Activated CD4-positive, CD25-positive, alpha-beta regulatory T cell treated with anti-CD3 and anti-CD28 coated beads, Interleukin-2, amount 50 U/mL, for 24 hours (primary cell): ENCODE results near the gene HBG2.
"Not testable (repeated sequence)": the region's sequence is repeated elsewhere in the genome, so short reads cannot be mapped to it uniquely, and the experiment has no call there.

Experiments used
- ATAC-seq, 2 donors: fragments of 150-1000 bp; cut with Tn5 transposase; one replicate each; pipeline ENCODE4 v1.10.0; 2021; ENCODE audit warnings: mild to moderate bottlenecking in 1 of 2, moderate library complexity in 1 of 2

Gene HBG2

DNA sequence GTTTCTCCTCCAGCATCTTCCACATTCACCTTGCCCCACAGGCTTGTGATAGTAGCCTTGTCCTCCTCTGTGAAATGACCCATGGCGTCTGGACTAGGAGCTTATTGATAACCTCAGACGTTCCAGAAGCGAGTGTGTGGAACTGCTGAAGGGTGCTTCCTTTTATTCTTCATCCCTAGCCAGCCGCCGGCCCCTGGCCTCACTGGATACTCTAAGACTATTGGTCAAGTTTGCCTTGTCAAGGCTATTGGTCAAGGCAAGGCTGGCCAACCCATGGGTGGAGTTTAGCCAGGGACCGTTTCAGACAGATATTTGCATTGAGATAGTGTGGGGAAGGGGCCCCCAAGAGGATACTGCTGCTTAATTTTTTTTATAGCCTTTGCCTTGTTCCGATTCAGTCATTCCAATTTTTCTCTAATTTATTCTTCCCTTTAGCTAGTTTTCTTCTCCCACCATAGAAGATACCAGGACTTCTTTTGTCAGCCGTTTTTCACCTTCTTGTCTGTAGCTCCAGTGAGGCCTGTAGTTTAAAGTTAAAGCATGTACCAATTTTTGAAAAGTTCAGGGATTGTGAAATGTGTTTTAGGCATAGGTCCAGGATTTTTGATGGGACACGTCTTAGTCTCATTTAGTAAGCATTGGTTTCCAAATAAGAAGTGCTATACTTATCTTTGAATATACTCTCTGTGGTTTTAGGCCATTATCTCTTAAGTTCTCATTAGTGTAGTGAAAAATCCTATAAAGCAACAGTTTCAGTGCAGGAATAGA is at the start of gene HBG2:
Gene HBG2, minus strand, starts transcription at position 136 of the 768 bp plus-strand sequence. Its CDS starts 53 bp downstream, at position 83.
- ATAC-seq: not testable (repeated sequence)

DNA sequence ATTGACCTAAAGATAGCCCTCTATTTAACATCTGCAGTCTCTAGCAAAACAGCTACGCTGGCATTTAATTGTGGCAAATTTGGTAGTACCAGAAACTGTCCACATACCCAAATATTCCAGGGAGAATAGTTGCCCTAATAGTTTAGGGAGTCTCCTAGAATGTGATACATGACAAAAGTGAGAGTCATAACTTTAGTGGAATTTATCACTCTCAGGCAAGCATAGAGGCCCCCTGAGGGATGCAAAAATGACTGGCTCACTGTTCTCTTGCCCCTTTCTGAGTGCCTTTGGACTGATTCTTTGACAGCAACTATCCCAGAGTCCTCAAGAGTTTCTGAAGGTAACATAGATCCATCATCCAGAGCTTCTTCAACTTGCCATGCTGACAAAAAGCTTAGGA is 49.5 kb upstream of the HBG2 start:
- ATAC-seq: no peak

DNA sequence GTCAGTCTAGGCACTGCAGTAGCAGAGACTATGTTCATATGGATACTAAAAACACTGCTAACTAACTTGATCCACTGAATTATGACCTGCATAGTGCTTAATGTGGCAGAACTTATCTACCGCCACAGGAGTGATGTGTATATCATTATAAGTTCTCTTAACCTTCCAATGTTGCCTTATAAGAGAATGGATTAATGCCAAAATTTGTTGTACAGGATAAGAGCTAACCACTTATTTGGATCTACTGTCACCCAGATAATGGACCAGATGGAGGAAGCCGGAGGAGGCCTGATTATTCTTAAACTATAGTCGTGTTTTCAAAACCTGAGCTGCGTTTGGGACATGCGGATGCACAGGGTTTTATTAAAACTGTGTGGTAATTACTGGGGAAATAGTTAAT is 49.0 kb upstream of the HBG2 start:
- no peak for ATAC-seq

DNA sequence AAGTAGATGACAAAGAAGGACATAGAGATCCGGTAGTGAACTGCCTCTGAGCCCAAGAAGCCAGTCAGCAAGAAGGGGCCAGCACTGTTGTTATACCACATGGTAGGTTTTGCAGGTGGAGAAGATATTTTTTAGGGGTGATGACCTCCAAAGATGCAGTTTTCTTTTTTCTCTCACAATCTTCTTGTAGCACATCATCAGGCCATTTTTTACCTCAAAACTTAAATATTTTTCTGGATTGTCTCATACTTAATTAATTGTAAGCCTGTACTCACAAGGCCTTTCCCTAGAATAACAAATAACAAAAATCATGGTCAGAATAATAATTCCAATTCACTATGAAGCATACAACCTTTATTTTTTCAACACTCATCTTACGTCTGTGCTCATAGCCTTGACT is 47.3 kb upstream of the HBG2 start, which contains the start of gene OR51B4:
Gene OR51B4, minus strand, starts transcription at position 101 of the 400 bp plus-strand sequence. Its CDS starts 0 bp downstream, at position 101.
- ATAC-seq: no peak

DNA sequence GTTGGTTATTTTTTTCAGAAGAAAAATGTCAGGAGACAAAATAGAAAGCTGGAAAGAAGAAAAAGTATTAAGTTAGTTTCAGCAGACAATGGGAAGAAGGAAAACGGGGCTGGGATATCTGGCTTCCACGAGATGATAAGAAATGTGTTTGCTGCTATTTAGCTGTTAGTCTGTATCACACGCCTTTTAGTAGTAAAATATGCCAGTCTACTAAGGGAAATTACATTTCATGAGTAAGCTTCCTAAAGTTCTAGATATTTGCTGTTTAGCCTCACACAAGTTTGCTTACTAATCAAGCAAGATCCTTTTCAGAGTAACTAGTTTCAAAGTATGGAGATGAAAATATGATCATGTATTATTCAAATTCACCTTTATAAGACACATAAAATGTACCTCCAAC is 45.7 kb upstream of the HBG2 start:
- ATAC-seq: no peak

DNA sequence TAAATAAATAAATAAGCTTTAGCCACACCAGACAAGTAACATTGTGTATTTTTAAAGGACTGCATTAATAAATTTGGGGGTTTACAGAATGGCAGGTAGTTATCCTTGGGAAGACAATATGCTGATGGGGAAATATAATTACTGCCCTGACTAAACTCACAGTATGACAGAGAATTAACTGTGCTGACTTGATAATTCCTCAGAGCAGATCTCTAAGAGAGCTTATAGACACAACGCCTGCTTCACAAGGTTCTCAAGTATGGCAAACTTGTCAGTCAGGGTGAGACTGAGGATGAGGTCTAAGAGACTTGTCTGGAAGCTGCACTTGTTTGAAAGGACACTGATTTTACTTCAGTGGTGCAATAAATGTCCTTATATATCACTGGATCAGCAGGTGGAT is 43.9 kb upstream of the HBG2 start:
- no peak for ATAC-seq

DNA sequence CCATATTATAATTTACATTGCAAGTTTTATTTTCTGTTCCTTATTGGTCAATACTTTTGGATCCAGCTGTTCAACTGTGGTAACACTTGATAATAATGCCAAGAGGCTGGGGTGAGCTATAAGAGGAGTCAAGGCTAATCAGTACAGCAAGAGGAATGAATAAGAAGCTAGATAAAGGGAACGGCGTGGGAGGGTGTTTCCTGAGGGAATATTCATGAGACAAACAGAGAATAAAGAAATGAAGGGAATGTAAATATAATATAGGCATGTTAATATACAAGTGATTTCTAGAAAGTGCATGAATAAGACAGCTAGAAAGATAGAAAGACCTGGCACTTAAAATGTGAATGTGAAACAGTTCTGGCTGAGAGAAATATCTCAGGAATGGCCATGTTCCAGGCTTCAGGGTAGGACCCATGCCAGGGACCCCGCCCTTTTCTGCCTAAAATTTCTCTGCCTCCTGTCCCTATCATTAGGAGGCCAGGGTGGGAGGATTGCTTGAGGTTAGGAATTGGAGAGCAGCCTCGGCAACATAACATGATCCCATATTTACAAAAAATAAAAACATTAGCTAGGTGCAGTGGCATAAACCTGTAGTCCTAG is 43.2 kb upstream of the HBG2 start:
- no peak for ATAC-seq

DNA sequence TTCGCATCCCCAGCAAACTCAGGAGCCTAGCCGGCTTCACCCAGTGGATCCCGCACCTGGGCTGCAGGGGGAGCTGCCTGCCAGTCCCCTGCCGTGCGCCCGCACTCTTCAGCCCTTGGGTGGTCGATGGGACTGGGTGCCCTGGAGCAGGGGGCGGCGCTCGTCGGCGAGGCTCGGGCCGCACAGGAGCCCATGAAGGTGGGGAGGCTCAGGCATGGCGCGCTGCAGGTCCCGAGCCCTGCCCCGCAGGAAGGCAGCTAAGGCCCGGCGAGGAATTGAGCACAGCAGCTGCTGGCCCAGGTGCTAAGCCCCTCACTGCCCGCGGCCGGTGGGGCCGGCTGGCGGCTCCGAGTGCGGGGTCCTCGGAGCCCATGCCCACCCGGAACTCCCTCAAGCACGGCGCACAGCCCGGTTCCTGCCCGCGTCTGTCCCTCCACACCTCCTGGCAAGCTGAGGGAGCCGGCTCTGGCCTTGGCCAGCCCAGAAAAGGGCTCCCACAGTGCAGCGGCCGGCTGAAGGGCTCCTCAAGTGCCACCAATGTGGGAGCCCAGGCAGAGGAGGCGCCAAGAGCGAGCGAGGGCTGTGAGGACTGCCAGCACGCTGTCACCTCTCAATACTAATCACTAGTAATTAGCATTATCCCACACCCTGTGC is 39.9 kb upstream of the HBG2 start:
- ATAC-seq: not testable (repeated sequence)

DNA sequence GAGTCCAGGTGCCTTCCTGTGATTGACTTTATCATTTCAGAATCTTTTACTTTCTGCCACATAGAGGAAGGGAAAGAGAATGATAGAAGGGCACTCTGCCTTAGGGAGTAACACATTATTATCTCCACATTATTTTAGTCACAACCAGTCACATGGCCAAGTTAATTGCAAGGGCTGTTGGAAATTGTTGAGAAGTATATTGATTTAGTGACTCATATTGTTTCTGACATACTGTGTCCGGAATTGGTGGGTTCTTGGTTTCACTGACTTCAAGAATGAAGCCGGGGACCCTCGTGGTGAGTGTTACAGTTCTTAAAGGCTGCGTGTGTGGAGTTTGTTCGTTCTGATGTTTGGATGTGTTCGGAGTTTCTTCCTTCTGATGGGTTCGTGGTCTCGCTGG is 38.4 kb upstream of the HBG2 start:
- ATAC-seq: no peak

DNA sequence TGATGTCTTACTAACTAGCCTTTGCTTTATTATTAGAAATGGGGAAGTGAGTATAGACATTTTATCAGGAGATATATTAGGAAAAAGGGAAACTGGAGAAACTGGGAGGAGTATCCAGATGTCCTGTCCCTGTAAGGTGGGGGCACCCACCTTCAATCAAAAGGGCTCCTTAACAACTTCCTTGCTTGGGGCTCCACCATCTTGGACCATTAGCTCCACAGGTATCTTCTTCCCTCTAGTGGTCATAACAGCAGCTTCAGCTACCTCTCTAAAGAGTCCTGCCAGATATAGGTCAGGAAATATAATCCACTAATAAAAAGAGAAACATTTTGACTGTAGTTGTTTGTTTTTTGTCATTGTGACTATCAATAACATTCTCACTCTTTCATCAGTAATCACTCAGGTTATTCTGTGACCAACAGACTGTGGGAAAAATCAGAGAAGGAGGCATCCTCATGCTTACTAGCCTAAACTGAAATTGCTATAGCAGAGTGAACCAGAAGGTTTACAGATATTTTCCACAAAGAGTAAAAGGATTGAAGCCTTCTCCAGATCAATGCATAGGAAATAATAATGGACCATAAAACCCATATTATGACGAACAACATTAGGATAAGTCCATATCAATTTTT is 36.7 kb upstream of the HBG2 start:
- no peak for ATAC-seq

DNA sequence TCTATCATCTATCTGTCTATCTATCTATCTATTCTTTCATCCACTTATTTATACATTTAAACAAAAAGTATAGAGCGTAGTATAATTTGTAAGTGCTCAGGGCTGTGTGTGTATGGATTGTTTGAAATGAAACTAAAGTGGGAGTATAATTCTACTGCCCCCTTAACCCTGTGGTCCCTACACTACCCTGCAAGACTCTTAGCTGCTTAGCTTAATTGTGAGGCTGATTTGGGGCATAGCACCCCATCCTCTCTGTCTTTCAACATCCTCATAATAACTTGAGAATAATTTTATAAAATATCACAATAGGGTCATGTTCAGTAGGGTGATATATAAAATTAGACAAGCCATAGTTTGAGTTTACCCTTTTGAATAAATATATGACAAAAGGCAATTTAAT is 35.5 kb upstream of the HBG2 start:
- no peak for ATAC-seq

DNA sequence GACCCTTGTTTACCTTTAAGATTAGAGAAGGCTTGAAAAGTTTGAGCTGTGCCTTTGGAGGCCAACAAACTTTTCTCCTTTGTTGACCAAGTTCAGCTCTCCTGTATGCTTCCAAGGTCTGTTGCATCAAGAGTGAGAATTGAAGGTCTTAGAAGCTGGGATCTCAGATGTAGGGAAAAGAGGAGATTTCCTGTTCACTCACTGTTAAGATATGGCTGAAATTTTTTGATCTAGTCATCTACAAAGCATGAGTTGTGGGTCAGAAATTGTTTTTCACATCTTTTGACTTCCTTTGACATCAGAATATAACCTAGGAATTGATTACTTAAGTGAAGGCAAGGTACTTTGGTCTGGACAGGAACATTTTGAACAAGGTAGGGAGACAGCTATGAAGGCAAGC is 35.1 kb upstream of the HBG2 start:
- ATAC-seq: no peak

DNA sequence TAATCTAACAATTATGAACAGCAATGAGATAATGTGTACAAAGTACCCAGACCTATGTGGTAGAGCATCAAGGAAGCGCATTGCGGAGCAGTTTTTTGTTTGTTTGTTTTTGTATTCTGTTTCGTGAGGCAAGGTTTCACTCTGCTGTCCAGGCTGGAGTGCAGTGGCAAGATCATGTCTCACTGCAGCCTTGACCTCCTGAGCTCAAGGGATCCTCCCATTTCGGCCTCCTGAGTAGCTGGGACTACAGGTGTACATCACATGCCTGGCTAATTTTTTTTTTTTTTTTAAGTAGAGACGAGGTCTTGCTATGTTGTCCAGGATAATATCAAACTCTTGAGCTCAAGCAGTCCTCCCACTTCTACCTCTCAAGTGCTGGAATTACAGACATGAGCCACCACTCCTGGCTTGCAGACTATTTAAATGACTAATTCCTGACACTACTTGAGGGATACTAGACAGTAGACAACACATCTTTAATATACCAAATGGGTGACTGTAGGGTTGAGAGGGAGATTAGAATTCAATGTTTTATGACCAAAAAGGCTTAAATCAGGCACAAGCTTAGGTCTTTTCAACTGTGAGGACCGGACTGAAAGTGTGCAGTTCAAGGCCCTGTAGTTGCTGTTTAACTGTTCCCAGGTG is 34.4 kb upstream of the HBG2 start:
- ATAC-seq: no peak

DNA sequence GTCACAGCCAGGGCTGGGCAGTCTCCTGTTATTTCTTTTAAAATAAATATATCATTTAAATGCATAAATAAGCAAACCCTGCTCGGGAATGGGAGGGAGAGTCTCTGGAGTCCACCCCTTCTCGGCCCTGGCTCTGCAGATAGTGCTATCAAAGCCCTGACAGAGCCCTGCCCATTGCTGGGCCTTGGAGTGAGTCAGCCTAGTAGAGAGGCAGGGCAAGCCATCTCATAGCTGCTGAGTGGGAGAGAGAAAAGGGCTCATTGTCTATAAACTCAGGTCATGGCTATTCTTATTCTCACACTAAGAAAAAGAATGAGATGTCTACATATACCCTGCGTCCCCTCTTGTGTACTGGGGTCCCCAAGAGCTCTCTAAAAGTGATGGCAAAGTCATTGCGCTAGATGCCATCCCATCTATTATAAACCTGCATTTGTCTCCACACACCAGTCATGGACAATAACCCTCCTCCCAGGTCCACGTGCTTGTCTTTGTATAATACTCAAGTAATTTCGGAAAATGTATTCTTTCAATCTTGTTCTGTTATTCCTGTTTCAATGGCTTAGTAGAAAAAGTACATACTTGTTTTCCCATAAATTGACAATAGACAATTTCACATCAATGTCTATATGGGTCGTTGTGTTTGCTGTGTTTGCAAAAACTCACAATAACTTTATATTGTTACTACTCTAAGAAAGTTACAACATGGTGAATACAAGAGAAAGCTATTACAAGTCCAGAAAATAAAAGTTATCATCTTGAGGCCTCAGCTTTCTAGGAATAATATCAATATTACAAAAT is 33.7 kb upstream of the HBG2 start:
- no peak for ATAC-seq

DNA sequence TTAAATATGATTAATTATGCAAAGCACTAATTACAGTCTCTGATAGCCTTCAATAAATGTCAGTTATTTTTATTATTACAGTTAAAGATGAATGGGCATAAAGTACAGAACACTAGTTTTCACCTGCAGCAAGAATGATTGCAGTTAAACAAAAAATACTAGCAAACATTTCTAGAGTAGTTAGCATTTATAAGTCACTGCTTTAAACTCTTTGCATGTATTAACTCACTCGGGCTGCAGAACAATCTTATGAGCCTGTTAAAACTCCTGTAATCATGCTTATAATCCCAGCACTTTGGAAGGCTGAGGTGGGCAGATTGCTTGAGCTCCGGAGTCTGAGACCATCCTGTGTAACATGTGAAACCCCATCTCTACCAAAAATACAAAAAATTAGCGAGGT is 32.3 kb upstream of the HBG2 start:
- ATAC-seq: no peak

DNA sequence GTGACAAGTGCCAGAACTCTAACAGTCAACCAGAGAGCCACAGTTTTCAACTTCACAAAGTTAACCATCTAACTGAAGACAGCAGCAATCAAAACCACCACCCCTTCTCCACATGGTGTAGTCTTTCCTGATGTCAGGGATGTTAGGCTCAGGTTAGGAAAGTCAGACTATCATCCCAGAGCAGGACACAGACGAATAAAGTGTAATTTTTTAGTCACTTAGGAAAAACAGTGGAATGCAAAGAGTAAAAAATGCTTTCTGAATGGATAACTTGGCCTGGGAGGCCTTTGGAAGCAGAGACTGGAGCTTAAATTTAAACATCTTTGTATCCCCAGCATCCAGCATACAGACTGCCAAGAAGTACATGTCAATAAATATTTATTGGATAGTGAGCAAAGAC is 31.8 kb upstream of the HBG2 start:
- ATAC-seq: no peak

DNA sequence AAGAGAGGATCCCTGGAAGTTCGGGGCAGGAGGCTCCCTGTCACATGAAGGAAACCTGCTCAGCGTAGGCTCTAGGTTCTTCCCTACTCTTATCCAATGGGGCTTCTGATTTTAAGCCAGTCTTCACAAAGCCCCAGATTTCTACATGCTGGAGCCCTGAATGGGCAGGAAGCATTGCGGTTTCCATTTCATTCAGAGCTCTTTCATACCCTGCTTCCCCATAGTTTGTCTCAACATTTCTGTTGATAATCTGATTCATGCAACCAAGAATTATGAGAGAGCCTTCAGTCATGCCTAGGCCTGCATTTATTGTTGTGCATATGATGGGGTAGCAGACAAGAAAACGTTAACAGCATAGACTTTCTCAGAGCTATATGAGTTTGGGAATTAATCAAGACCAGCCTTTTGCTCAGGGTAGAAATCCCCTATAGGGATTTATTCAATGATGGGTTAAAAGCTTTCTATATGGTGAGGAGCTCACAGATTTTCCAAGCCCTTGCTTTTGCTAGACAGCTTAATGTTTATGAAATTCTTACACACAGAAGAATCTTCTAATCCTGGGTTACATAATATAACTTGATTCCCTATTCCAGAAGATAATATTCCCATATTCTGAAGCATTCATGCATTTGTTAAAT is 31.2 kb upstream of the HBG2 start:
- ATAC-seq: no peak

DNA sequence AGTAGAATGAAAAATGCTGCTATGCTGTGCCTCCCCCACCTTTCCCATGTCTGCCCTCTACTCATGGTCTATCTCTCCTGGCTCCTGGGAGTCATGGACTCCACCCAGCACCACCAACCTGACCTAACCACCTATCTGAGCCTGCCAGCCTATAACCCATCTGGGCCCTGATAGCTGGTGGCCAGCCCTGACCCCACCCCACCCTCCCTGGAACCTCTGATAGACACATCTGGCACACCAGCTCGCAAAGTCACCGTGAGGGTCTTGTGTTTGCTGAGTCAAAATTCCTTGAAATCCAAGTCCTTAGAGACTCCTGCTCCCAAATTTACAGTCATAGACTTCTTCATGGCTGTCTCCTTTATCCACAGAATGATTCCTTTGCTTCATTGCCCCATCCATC is 30.1 kb upstream of the HBG2 start:
- ATAC-seq: no peak

DNA sequence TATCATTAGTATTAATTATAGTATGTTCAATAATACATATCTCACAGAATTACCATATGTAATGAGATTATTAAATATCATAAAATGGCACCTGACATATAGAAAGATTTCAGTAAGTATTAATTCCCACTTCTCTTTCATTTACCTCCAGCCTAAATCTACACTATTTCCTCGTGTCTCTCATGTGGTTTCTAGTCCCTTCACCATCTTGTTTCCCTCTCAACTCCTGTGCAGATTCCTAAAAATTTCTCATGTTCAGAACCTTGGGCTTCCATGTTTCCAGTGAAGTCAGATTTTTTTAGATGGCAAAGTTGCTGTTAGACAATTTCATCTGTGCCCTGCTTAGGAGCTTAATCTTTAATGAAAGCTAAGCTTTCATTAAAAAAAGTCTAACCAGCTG is 29.3 kb upstream of the HBG2 start:
- ATAC-seq: no peak

DNA sequence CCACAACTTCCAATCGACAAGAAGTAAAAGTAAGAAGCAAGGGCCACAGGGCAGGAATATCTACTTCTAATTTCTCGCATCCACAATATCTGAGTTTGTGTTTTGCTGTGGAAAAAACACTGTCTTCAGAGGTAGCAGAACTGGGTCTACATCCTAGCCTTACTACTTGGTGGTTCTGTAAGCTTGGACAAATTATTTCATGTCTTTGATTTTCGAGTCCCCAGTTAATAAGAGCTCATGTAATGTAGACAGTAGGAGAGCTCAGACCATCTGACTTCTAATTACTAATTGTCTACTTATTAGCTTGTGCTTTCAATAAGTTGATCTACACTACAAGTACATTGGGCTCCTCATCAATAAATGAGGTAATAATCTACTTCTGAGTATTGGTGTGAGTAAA is 28.5 kb upstream of the HBG2 start:
- ATAC-seq: no peak

DNA sequence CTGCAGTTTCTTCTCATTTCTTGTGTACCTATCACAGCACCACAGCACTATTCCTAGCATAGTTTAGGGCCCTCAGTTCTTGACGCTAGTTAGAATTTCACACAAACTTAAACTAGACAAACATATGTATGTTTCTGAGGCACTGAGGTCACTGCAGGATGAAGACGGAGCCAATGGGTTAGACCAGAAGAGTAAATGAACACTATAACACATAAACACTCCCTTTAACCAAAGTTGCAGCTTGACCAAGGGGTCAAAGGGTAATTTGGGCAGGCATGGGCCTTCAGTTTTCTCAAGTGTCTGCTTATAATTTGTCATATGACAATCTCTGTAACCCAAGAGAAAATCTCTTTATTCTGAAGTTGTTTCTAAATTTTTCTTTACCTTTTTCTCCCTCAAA is 28.0 kb upstream of the HBG2 start:
- no peak for ATAC-seq

DNA sequence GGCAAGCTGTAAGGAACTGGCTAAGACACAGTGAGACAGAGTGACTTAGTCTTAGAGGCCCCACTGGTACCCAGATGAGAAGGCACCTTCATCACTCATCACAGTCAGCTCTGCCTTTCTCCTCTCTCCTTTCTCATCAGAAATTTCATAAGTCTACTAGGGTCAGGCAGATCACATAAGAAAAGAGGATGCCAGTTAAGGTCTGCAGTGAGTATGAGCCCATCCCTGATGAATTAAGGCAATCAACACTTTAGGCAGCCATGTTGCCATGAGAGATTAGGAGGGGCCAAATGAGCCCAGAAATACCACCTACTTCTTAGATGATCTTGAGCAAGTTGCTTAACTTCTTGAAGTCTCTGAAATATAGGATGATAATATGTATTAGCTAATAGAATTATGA is 27.0 kb upstream of the HBG2 start:
- ATAC-seq: no peak
